ENCODE measurements around the gene CREB5.

CREB5 gene

GRCh38 chr7:28560767-28561166, 148.4 kb downstream of the CREB5 start:
- H3K4me3 ChIP-seq (replicated peaks; ENCODE audit: low read depth, low read length) = no peak overlapping the region
- DNase-seq (ENCODE audit: extremely low read depth, low read depth) = no peak
- TF ChIP-seq CTCF (IDR thresholded peaks at IDR 0.05; ENCODE audit: low read depth, low read length, missing control alignments) = no peak

GRCh38 chr7:28564033-28564432, 151.7 kb downstream of the CREB5 start:
- no peak for DNase-seq (ENCODE audit: extremely low read depth, low read depth)
- H3K4me3 ChIP-seq (replicated peaks; ENCODE audit: low read depth, low read length) = no peak overlapping the region
- TF ChIP-seq CTCF (IDR thresholded peaks at IDR 0.05; ENCODE audit: low read depth, low read length, missing control alignments) = no peak

GRCh38 chr7:28564755-28565374, 152.5 kb downstream of the CREB5 start:
- DNase-seq (ENCODE audit: extremely low read depth, low read depth) = no peak
- TF ChIP-seq CTCF (IDR thresholded peaks at IDR 0.05; ENCODE audit: low read depth, low read length, missing control alignments) = no peak
- H3K4me3 ChIP-seq (replicated peaks; ENCODE audit: low read depth, low read length) = no peak overlapping the region

- no peak for TF ChIP-seq CTCF (IDR thresholded peaks at IDR 0.05; ENCODE audit: low read depth, low read length, missing control alignments)
- H3K4me3 ChIP-seq (replicated peaks; ENCODE audit: low read depth, low read length) = no peak overlapping the region
- DNase-seq (ENCODE audit: extremely low read depth, low read depth) = no peak
Observed at GRCh38 chr7:28565980-28566379, 153.7 kb downstream of the CREB5 start.

- no peak for TF ChIP-seq CTCF (IDR thresholded peaks at IDR 0.05; ENCODE audit: low read depth, low read length, missing control alignments)
- H3K4me3 ChIP-seq (replicated peaks; ENCODE audit: low read depth, low read length) = no peak overlapping the region
- no peak for DNase-seq (ENCODE audit: extremely low read depth, low read depth)
Observed at GRCh38 chr7:28570113-28570969, 158.0 kb downstream of the CREB5 start.

GRCh38 chr7:28570970-28571288, 158.6 kb downstream of the CREB5 start:
- no peak for DNase-seq (ENCODE audit: extremely low read depth, low read depth)
- H3K4me3 ChIP-seq (replicated peaks; ENCODE audit: low read depth, low read length) = no peak overlapping the region
- no peak for TF ChIP-seq CTCF (IDR thresholded peaks at IDR 0.05; ENCODE audit: low read depth, low read length, missing control alignments)

Data from HFF-Myc (cell line).